OCI-M1 (cell line): ENCODE results near the gene PCDHGB5.
"Not testable (repeated sequence)": the region's sequence is repeated elsewhere in the genome, so short reads cannot be mapped to it uniquely, and the experiment has no call there.

Source experiments
- DNase-seq: peaks from one replicate; lab custom pipeline; 2025; lab: John Stamatoyannopoulos, UW

The PCDHGB5 gene

GRCh38 chr5:141382469-141383294 lies 15.1 kb upstream of the PCDHGB5 start, which contains the start of gene PCDHGA7:
PCDHGA7 (plus strand) TSS chr5:141382742; CDS start chr5:141382900, 158 bp downstream.
- no peak for DNase-seq

GRCh38 chr5:141383345-141383744 lies 14.4 kb upstream of the PCDHGB5 start:
- no peak for DNase-seq

- no peak for DNase-seq
These were observed 13.1 kb upstream of the PCDHGB5 start for GRCh38 chr5:141384471-141385267.

GRCh38 chr5:141387557-141388311 lies 10.0 kb upstream of the PCDHGB5 start, which contains the start of gene PCDHGB4:
PCDHGB4 (plus strand) TSS chr5:141387698; CDS start chr5:141387885, 187 bp downstream.
- not testable (repeated sequence) for DNase-seq

GRCh38 chr5:141388661-141389060 lies 9.1 kb upstream of the PCDHGB5 start:
- no peak for DNase-seq

GRCh38 chr5:141389153-141390042 lies 8.3 kb upstream of the PCDHGB5 start:
- no peak for DNase-seq

GRCh38 chr5:141392429-141393198 lies 5.1 kb upstream of the PCDHGB5 start, which contains the start of gene PCDHGA8:
PCDHGA8 (plus strand) TSS chr5:141392633; CDS start chr5:141392814, 181 bp downstream.
- DNase-seq = no peak

- no peak for DNase-seq
These were observed 4.5 kb upstream of the PCDHGB5 start for GRCh38 chr5:141393267-141393666.

GRCh38 chr5:141394401-141395187 lies 3.2 kb upstream of the PCDHGB5 start:
- DNase-seq = not testable (repeated sequence)

GRCh38 chr5:141398608-141399007 lies 861 bp downstream of the PCDHGB5 start:
- DNase-seq = no peak

GRCh38 chr5:141399555-141400258 lies 2.0 kb downstream of the PCDHGB5 start:
- DNase-seq = no peak

- DNase-seq = peak; percentile 29
These were observed 5.0 kb downstream of the PCDHGB5 start, which contains the start of gene PCDHGA9 for GRCh38 chr5:141402553-141403243. PCDHGA9 (plus strand) TSS chr5:141402778; CDS start chr5:141402953, 175 bp downstream.

GRCh38 chr5:141403387-141403786 lies 5.6 kb downstream of the PCDHGB5 start:
- no peak for DNase-seq

- DNase-seq = not testable (repeated sequence)
These were observed 10.2 kb downstream of the PCDHGB5 start, which contains the start of gene PCDHGB6 for GRCh38 chr5:141407790-141408505. PCDHGB6 (plus strand) TSS chr5:141408021; CDS start chr5:141408203, 182 bp downstream.

- DNase-seq = no peak
These were observed 12.0 kb downstream of the PCDHGB5 start for GRCh38 chr5:141409598-141410306.

GRCh38 chr5:141411575-141411974 lies 13.8 kb downstream of the PCDHGB5 start:
- no peak for DNase-seq
